GM18505 (cell line): Measurements from ENCODE around the gene NOTCH2.

Experiments used
- ATAC-seq: cut with Tn5 transposase; IDR thresholded peaks from one replicate; pipeline ENCODE4 v1.9.1; 2021; ENCODE audit not compliant: unreplicated experiment
- POLR2A ChIP-seq: IDR thresholded peaks from 4 replicates; pipeline ENCODE4 v1.6.1; 2011; ENCODE audit warnings: borderline replicate concordance; ENCODE audit not compliant: insufficient read depth, insufficient read length; ENCODE audit errors: extremely low read depth

The NOTCH2 gene

GRCh38 chr1:119941392-119941791 lies 128.1 kb downstream of the NOTCH2 start:
- ATAC-seq = no peak
- TF ChIP-seq POLR2A = no peak

DNA sequence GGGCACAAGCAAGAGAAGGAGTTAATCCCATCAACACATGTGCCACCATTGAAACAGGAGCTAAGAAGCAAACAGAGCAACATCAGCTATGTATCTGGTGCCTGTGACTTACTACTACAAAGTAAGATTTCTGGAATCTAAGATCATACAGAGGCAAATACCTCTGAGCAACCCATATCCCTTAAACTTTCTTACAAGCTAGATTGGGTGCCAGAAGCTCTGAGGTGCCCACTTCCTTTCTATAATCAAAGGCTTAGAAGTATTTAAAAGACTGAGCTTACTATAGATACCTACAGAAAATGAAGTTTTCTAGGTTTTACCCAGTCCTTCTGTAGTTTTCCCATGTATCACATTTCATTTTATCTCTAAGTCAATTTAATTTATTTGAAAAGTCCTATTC lies 128.8 kb downstream of the NOTCH2 start:
- TF ChIP-seq POLR2A = no peak
- no peak for ATAC-seq

- no peak for ATAC-seq
- no peak for TF ChIP-seq POLR2A
These were observed 132.3 kb downstream of the NOTCH2 start for GRCh38 chr1:119937198-119937597.

GRCh38 chr1:119935915-119936314 lies 133.5 kb downstream of the NOTCH2 start:
- no peak for TF ChIP-seq POLR2A
- ATAC-seq = no peak

GRCh38 chr1:119935373-119935772 lies 134.1 kb downstream of the NOTCH2 start:
- TF ChIP-seq POLR2A = no peak
- ATAC-seq = no peak

DNA sequence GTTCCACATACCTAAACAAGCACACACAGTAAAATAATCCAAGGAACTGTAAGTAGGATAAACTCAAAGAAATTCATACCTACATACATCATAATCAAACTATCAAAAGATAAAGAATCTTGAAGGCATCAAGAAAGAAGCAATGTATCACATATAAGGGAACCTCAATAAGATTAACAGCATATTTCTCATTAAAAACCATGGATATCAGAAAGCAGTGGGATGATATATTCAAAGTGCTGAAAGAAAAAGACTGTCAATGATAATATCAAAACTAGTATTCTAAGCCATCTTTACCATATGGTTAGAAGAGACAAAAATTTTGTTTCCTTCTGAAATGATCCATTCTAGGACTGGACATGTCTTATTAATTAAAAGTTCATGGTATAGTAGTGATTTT lies 136.1 kb downstream of the NOTCH2 start:
- no peak for TF ChIP-seq POLR2A

GRCh38 chr1:119929643-119930315 lies 139.7 kb downstream of the NOTCH2 start:
- no peak for ATAC-seq
- no peak for TF ChIP-seq POLR2A

More for the DNA sequence above, 136.1 kb downstream of the NOTCH2 start:
- no peak for ATAC-seq

DNA sequence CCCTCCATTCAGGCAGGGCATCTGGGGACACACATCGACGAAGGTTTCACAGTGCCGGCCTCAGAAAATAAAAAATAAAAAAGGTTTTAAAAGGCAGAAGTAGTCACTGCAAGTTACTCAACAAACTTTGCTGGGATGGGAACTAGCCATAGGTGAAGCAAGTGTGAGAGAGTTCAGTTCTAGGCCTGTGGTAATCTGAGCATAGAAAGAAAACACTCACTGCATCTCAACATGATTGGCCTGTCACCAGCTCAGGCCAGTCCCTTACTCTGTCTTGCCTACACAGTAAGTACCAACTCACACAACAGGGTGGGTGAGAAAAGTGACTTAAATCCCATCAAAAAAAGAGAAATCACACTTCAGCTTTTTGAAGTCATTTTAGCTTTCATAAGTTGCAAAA lies 142.9 kb downstream of the NOTCH2 start:
- no peak for TF ChIP-seq POLR2A
- ATAC-seq = no peak

DNA sequence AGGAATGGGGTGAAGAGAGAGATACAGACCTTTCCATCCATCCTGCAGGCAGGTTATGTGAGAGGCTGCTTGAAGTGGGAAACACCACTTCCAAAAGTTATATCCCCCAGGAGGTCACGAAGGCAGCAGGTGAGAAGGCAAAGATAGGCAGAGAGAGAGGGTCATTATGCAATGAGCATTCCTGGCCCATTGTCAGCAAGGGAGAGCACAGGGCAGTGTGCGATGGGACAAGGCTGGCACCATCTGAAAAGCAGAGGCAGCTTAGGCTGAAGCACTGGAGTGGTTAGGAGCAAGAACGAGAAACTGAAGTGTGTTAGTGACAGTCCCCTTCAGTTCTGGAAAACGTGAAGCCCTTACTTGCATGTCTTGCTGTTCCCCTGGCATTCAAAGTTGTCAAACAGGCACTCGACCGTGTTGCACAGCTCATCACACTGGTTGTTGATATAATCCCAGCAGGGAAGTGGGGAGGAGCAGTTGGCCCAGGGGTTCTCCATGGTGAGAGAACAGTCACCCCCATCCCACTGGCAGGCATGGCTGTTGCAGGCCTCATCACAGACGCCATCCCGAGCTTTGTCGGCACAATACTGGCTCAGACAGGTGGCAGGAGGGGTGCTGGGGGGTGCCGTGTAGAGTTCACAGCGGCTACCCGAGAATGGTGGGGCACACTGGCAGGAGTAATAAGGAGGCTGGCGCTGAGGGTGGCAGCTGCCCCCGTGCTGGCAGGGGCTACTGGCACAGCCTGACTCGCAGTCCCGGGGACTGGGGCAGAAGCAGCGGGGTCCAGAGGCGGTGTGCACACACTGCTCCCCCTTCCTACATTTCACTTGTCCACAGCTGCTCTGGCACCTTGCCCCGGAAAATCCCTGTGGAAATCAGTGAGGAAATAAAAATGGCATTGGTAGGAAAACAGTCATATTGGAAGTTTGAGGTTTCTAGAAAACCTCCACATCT lies 144.2 kb downstream of the NOTCH2 start:
- ATAC-seq = no peak
- no peak for TF ChIP-seq POLR2A

DNA sequence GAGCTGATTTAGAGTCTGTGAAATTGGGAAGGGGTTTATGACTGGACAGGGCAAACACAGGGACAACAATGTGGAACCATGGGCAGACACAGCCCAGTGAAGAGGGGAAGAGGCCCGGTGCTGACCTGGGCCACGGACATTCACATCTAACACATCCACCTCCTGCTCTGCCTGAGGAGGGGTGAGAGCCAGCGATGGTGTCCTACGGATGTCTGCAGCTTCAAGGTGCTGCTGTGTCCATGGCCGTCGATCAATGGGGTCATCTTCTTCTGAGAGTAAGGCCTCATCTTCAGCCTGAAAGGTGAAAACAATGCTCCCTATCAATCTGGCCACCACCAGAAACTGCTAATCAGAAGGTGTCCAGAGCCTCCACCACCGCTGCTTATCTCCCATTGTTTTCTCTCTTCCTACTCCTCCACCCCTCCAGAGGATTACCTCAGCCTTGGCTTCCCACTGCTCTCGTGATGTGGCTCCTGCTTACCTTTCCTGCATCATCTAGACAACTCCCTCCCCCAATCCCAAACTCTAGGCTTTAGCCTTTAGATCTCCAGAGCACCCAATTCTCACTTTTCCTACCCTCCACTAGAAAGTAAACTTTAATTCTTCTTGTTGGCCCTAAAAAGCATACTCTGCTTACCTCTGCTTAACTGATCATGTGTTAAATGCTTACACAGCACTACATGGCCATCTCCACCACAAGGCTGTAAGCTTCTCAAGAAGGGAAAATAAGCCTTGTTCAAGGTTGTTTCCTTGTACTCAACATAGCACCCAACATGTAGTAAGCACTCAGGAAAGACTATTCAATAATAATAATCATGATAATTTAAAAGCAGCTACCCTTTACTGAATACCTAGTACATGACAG lies 149.1 kb downstream of the NOTCH2 start:
- no peak for TF ChIP-seq POLR2A

DNA sequence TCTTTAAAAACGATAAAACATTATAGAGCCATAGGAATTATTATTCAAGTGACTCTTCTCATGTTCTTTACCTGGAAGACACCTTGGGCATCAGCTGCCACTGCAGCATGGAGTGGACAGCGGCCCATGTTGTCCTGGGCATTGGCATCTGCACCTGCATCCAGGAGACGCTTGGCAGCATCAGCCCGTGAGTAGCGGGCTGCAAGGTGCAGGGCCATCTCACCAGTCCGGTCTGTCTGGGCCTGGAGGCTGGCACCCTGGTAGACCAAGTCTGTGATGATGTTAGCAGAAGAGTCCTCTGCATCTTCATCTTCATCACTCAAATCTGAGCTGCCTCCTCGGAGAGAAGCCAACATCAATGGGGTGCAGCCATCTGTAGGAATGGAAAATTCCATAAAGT lies 150.2 kb downstream of the NOTCH2 start:
- no peak for TF ChIP-seq POLR2A
- ATAC-seq = no peak

More for the DNA sequence above, 149.1 kb downstream of the NOTCH2 start:
- no peak for ATAC-seq

- ATAC-seq = no peak
- TF ChIP-seq POLR2A = no peak
These were observed 151.2 kb downstream of the NOTCH2 start for GRCh38 chr1:119918301-119918700.
